ENCODE results near the gene TSR1.

DNA sequence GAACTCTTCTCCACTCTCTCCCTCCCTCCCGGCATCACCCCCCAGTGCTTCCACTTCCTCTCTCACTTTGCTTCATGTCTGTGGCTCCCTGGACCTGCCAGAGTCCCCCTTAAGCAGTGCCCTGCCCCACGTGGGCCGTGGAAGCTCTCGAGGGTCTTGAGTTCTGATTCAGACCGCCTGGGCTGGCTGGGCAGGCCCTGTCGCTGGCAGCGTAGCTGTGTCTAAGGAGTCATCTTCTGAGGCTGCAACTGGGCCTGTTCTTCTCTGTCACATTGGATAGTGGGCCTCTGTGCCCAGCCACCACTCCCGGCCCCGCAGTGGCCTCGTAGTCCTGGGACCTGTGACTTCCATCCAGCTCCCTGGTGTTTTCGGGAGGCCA lies 33.9 kb upstream of the TSR1 start:
- TF ChIP-seq, protein P1, sequence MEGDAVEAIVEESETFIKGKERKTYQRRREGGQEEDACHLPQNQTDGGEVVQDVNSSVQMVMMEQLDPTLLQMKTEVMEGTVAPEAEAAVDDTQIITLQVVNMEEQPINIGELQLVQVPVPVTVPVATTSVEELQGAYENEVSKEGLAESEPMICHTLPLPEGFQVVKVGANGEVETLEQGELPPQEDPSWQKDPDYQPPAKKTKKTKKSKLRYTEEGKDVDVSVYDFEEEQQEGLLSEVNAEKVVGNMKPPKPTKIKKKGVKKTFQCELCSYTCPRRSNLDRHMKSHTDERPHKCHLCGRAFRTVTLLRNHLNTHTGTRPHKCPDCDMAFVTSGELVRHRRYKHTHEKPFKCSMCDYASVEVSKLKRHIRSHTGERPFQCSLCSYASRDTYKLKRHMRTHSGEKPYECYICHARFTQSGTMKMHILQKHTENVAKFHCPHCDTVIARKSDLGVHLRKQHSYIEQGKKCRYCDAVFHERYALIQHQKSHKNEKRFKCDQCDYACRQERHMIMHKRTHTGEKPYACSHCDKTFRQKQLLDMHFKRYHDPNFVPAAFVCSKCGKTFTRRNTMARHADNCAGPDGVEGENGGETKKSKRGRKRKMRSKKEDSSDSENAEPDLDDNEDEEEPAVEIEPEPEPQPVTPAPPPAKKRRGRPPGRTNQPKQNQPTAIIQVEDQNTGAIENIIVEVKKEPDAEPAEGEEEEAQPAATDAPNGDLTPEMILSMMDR (IDR thresholded peaks at IDR 0.05; ENCODE audit: insufficient read depth, low read length, poor library complexity, severe bottlenecking) = no peak
- no peak for TF ChIP-seq EZH2phosphoT487 (conservative IDR thresholded peaks at IDR 0.05; ENCODE audit: low read length)

All from SU-DHL-6 (cell line).